ENCODE measurements around the gene USP19. TPM values are rescaled to one million over a fixed set of nuclear protein-coding genes. Genes with fewer than 3 reads are reported as not detected.

Gene USP19
- total RNA-seq, 4 donors from 2014 or later = 53.4 to 114 (median 76.4) TPM

- 80% methylated on average over 1 of the region's 17 CpGs; no CpG with 5 or more reads in 1 of the 2 donors for WGBS, 2 donors (ENCODE audit: low coverage in 1 of 2)
These were observed 3.1 kb upstream of the USP19 start for GRCh38 chr3:49123687-49124086.

GRCh38 chr3:49122886-49123545, 2.4 kb upstream of the USP19 start:
- Histone ChIP-seq H3K4me1 (peaks cover 0 to 30% (median 13%) of the 10 kb centered on the region in 3 donors), H3K36me3 (peaks cover 0 to 83% of the 10 kb centered on the region in 2 donors), H3K27me3 (no peaks in the 10 kb centered on the region), H3K9me3 (no peaks in the 10 kb centered on the region), H3K27ac (no peak overlapping the region), H3K4me3 (no peak overlapping the region)
- ATAC-seq = no peak
- WGBS, 2 donors (ENCODE audit: low coverage in 1 of 2) = 88% methylated on average over 7 of the region's 17 CpGs; no CpG with 5 or more reads in 1 of the 2 donors
- TF ChIP-seq POLR2AphosphoS5 (IDR thresholded peaks at IDR 0.05) (no peak), EP300 (IDR thresholded peaks at IDR 0.05) (no peak), CTCF (IDR thresholded peaks at IDR 0.05) (no peak), POLR2A (IDR thresholded peaks at IDR 0.05) (no peak)

More at GRCh38 chr3:49123687-49124086, 3.1 kb upstream of the USP19 start:
- Histone ChIP-seq H3K27ac (no peak overlapping the region), H3K4me1 (peaks cover 0 to 25% (median 13%) of the 10 kb centered on the region in 3 donors), H3K9me3 (no peaks in the 10 kb centered on the region), H3K4me3 (no peak overlapping the region), H3K27me3 (no peaks in the 10 kb centered on the region), H3K36me3 (peaks cover 0 to 83% of the 10 kb centered on the region in 2 donors)
- TF ChIP-seq POLR2A (IDR thresholded peaks at IDR 0.05) (no peak), POLR2AphosphoS5 (IDR thresholded peaks at IDR 0.05) (no peak)
- no peak for ATAC-seq

- no peaks in the 10 kb centered on the region for H3K9me3 ChIP-seq
- H3K27me3 ChIP-seq = no peaks in the 10 kb centered on the region
- H3K27ac ChIP-seq = no peak overlapping the region
- no peak for ATAC-seq
- no peak for TF ChIP-seq POLR2AphosphoS5 (IDR thresholded peaks at IDR 0.05)
- no peak for TF ChIP-seq EP300 (IDR thresholded peaks at IDR 0.05)
- TF ChIP-seq POLR2A (IDR thresholded peaks at IDR 0.05) = no peak
- no peak for TF ChIP-seq CTCF (IDR thresholded peaks at IDR 0.05)
- peaks cover 0 to 35% (median 13%) of the 10 kb centered on the region in 3 donors for H3K4me1 ChIP-seq
- peaks cover 0 to 83% of the 10 kb centered on the region in 2 donors for H3K36me3 ChIP-seq
- no peak overlapping the region for H3K4me3 ChIP-seq
- 72 to 83% methylated on average over 3 of the region's 7 CpGs for WGBS, 2 donors (ENCODE audit: low coverage in 1 of 2)
These were observed 1.8 kb upstream of the USP19 start for GRCh38 chr3:49122451-49122850.

- WGBS, 2 donors (ENCODE audit: low coverage in 1 of 2) = no CpG with 5 or more reads among the region's 12 CpGs
- Histone ChIP-seq H3K4me1 (peaks cover 0 to 40% (median 13%) of the 10 kb centered on the region in 3 donors), H3K27me3 (no peaks in the 10 kb centered on the region), H3K4me3 (no peak overlapping the region), H3K9me3 (no peaks in the 10 kb centered on the region), H3K36me3 (peaks cover 0 to 83% of the 10 kb centered on the region in 2 donors), H3K27ac (peak overlapping the region in 3 of 4 donors; percentile 96 to 98 (median 97))
- no peak for TF ChIP-seq POLR2AphosphoS5 (IDR thresholded peaks at IDR 0.05)
- TF ChIP-seq POLR2A (IDR thresholded peaks at IDR 0.05) = no peak
- TF ChIP-seq CTCF (IDR thresholded peaks at IDR 0.05) = no peak
- TF ChIP-seq EP300 (IDR thresholded peaks at IDR 0.05) = no peak
- ATAC-seq = no peak
These were observed 1.4 kb upstream of the USP19 start for GRCh38 chr3:49122022-49122421.

GRCh38 chr3:49121132-49121736, 611 bp upstream of the USP19 start:
- peaks cover 0 to 44% (median 13%) of the 10 kb centered on the region in 3 donors for H3K4me1 ChIP-seq
- whole genome bisulfite sequencing, 2 donors (ENCODE audit: low coverage in 1 of 2) = 78% methylated on average over 3 of the region's 17 CpGs; no CpG with 5 or more reads in 1 of the 2 donors
- H3K9me3 ChIP-seq = no peaks in the 10 kb centered on the region
- no peaks in the 10 kb centered on the region for H3K27me3 ChIP-seq
- peaks cover 0 to 83% of the 10 kb centered on the region in 2 donors for H3K36me3 ChIP-seq
- TF ChIP-seq POLR2A (IDR thresholded peaks at IDR 0.05) (no peak), EP300 (IDR thresholded peaks at IDR 0.05) (no peak), POLR2AphosphoS5 (IDR thresholded peaks at IDR 0.05) (no peak), CTCF (IDR thresholded peaks at IDR 0.05) (no peak)
- no peak for ATAC-seq
- H3K4me3 ChIP-seq = peak overlapping the region in 1 of 2 donors; percentile 97
- peak overlapping the region; percentile 85 to 98 (median 96) for H3K27ac ChIP-seq

All from gastroesophageal sphincter (tissue), 4 donors.